SK-N-SH treated with all-trans-retinoic acid at 6 μM for 48 hours (cell line): ENCODE results near the gene TTBK2.

Experiments used
- ATAC-seq: fragments of 200-7000 bp; cut with Tn5 transposase; 3 replicates; pipeline ENCODE4 v1.9.1; 2020; ENCODE audit warnings: mild to moderate bottlenecking, moderate library complexity
- BACH2 ChIP-seq: fragments of 250-450 bp; sonication (Bioruptor Pico); IDR thresholded peaks from 2 replicates; pipeline ENCODE4 v1.9.0; 2021; ENCODE audit warnings: mild to moderate bottlenecking, borderline replicate concordance
- CSDC2 ChIP-seq: fragments of 250-450 bp; sonication (Bioruptor Pico); IDR thresholded peaks from 2 replicates; pipeline ENCODE4 v1.5.0; 2020; ENCODE audit warnings: mild to moderate bottlenecking, moderate library complexity
- ESRRG ChIP-seq: fragments of 250-450 bp; sonication (Bioruptor Pico); IDR thresholded peaks from 2 replicates; pipeline ENCODE4 v1.6.1; 2021; ENCODE audit warnings: mild to moderate bottlenecking
- GLIS3 ChIP-seq: fragments of 250-450 bp; sonication (Bioruptor Pico); IDR thresholded peaks from 2 replicates; pipeline ENCODE4 v1.5.0; 2020; ENCODE audit warnings: mild to moderate bottlenecking, moderate library complexity
- ISL1 ChIP-seq: fragments of 250-450 bp; sonication (Bioruptor Pico); IDR thresholded peaks from 2 replicates; pipeline ENCODE4 v2.1.2; 2022; ENCODE audit warnings: mild to moderate bottlenecking, moderate library complexity
- OSR1 ChIP-seq: fragments of 250-450 bp; sonication (Bioruptor Pico); IDR thresholded peaks from 2 replicates; pipeline ENCODE4 v1.8.0; 2022; ENCODE audit warnings: moderate library complexity, mild to moderate bottlenecking, inconsistent platforms
- PPARA ChIP-seq: fragments of 250-450 bp; sonication (Bioruptor Pico); IDR thresholded peaks from 2 replicates; pipeline ENCODE4 v1.5.0; 2020; ENCODE audit warnings: mild to moderate bottlenecking, borderline replicate concordance
- RARB ChIP-seq: fragments of 250-450 bp; sonication (Bioruptor Pico); IDR thresholded peaks from 2 replicates; pipeline ENCODE4 v1.8.0; 2021; ENCODE audit warnings: mild to moderate bottlenecking, moderate library complexity
- SNAI2 ChIP-seq: fragments of 250-450 bp; sonication (Bioruptor Pico); IDR thresholded peaks from 2 replicates; pipeline ENCODE4 v1.5.0; 2020; ENCODE audit warnings: mild to moderate bottlenecking, moderate library complexity
- ZC3H10 ChIP-seq: fragments of 250-450 bp; sonication (Bioruptor Pico); IDR thresholded peaks from 2 replicates; pipeline ENCODE4 v1.5.1; 2021; ENCODE audit warnings: mild to moderate bottlenecking, moderate library complexity
- ZFP3 ChIP-seq: fragments of 250-450 bp; sonication (Bioruptor Pico); IDR thresholded peaks from 2 replicates; pipeline ENCODE4 v1.5.0; 2020; ENCODE audit warnings: mild to moderate bottlenecking, moderate library complexity
- ZFP30 ChIP-seq: fragments of 450-650 bp; formaldehyde crosslinking; IDR thresholded peaks from 2 replicates; pipeline ENCODE4 v1.5.0; 2022; ENCODE audit warnings: mild to moderate bottlenecking, moderate library complexity
- ZNF565 ChIP-seq: fragments of 450-650 bp; formaldehyde crosslinking; conservative IDR thresholded peaks from 2 replicates; pipeline ENCODE4 v1.5.0; 2020; ENCODE audit warnings: low read depth, mild to moderate bottlenecking, moderate library complexity
- ZNF70 ChIP-seq: fragments of 450-650 bp; formaldehyde crosslinking; IDR thresholded peaks from 2 replicates; pipeline ENCODE4 v1.5.0; 2020; ENCODE audit warnings: mild to moderate bottlenecking, moderate library complexity
- TF ChIP-seq, protein P1 (sequence below): fragments of 250-450 bp; sonication (Bioruptor Pico); IDR thresholded peaks from 2 replicates; pipeline ENCODE4 v1.5.0; 2020; ENCODE audit warnings: mild to moderate bottlenecking, moderate library complexity
- TF ChIP-seq, protein P2 (sequence below): fragments of 250-450 bp; sonication (Bioruptor Pico); IDR thresholded peaks from 2 replicates; pipeline ENCODE4 v1.8.0; 2021; ENCODE audit warnings: low read depth, mild to moderate bottlenecking, moderate library complexity, borderline replicate concordance
- TF ChIP-seq, protein P3 (sequence below): fragments of 250-450 bp; sonication (Bioruptor Pico); IDR thresholded peaks from 2 replicates; pipeline ENCODE4 v1.5.1; 2021; ENCODE audit warnings: mild to moderate bottlenecking, moderate library complexity
- TF ChIP-seq, protein P4 (sequence below): fragments of 250-450 bp; sonication (Bioruptor Pico); IDR thresholded peaks from 2 replicates; pipeline ENCODE4 v1.5.1; 2020; ENCODE audit warnings: low read depth, mild to moderate bottlenecking, moderate library complexity

TTBK2 gene

DNA sequence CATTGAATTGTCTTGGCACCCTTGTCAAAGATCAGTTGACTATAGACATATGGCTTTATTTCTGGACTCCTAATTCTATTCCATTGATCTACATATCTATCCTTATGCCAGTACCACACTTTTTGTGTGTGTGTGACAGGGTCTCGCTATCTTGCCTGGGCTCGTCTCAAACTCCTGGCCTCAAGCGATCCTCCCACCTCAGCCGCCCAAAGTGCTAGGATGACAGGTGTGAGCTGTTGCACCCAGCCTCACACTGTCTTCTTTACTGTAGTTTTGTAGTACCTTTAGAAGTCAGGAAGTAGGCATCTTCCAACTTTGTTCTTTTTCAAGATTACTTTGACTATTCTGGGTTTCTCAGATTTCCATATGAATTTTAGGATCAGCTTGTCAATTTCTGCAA lies 208.0 kb downstream of the TTBK2 start:
- TF ChIP-seq PPARA (CRISPR knock-in tag): no peak
- TF ChIP-seq, protein P1, sequence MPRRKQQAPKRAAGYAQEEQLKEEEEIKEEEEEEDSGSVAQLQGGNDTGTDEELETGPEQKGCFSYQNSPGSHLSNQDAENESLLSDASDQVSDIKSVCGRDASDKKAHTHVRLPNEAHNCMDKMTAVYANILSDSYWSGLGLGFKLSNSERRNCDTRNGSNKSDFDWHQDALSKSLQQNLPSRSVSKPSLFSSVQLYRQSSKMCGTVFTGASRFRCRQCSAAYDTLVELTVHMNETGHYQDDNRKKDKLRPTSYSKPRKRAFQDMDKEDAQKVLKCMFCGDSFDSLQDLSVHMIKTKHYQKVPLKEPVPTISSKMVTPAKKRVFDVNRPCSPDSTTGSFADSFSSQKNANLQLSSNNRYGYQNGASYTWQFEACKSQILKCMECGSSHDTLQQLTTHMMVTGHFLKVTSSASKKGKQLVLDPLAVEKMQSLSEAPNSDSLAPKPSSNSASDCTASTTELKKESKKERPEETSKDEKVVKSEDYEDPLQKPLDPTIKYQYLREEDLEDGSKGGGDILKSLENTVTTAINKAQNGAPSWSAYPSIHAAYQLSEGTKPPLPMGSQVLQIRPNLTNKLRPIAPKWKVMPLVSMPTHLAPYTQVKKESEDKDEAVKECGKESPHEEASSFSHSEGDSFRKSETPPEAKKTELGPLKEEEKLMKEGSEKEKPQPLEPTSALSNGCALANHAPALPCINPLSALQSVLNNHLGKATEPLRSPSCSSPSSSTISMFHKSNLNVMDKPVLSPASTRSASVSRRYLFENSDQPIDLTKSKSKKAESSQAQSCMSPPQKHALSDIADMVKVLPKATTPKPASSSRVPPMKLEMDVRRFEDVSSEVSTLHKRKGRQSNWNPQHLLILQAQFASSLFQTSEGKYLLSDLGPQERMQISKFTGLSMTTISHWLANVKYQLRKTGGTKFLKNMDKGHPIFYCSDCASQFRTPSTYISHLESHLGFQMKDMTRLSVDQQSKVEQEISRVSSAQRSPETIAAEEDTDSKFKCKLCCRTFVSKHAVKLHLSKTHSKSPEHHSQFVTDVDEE (CRISPR knock-in tag): no peak
- TF ChIP-seq, protein P2, sequence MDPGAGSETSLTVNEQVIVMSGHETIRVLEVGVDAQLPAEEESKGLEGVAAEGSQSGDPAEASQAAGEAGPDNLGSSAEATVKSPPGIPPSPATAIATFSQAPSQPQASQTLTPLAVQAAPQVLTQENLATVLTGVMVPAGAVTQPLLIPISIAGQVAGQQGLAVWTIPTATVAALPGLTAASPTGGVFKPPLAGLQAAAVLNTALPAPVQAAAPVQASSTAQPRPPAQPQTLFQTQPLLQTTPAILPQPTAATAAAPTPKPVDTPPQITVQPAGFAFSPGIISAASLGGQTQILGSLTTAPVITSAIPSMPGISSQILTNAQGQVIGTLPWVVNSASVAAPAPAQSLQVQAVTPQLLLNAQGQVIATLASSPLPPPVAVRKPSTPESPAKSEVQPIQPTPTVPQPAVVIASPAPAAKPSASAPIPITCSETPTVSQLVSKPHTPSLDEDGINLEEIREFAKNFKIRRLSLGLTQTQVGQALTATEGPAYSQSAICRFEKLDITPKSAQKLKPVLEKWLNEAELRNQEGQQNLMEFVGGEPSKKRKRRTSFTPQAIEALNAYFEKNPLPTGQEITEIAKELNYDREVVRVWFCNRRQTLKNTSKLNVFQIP (CRISPR knock-in tag): no peak
- no peak for ATAC-seq

DNA sequence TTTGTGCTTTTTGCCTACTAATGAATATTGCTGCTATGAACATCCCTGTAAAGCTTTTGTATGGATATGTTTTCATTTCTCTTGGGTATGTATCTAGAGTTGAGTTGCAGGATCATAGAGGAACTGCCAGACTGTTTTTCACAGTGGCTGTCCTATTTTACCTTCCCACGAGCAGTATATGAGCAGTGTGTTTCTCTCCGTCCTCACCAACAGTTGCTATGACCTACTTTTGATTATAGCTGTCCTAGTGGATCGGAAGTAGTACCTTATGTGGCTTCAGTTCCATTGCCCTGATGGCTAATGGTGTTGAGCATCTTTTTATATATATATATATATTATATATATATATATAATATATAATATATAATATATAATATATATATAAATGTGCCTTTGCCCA lies 208.8 kb downstream of the TTBK2 start:
- TF ChIP-seq ISL1 (CRISPR knock-in tag) (no peak), ZNF70 (no peak)
- no peak for ATAC-seq

DNA sequence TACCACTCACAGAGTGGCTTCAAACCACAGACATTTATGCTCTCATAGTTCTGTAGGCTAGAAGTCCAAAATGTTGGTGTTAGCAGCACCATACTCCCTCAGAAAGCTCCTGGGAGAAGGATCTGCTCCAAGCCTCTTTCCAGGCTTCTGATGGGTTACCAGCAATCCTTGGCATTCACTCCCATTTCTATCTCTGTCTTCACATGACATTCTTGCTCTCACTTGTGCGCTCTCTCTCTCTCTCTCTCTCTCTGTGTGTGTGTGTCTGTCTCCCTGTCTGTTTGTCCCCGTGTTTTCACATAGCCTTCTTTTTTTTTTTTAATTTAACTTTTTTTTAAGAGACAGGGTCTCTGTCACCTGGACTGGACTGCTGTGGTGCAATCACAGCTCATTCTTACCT lies 209.9 kb downstream of the TTBK2 start:
- TF ChIP-seq GLIS3 (no peak), ZC3H10 (CRISPR knock-in tag) (no peak), BACH2 (CRISPR knock-in tag) (no peak), SNAI2 (CRISPR knock-in tag) (no peak), RARB (CRISPR knock-in tag) (no peak), CSDC2 (CRISPR knock-in tag) (no peak), ZFP3 (CRISPR knock-in tag) (no peak), ZNF70 (no peak), ISL1 (CRISPR knock-in tag) (no peak), ZFP30 (CRISPR knock-in tag) (no peak), PPARA (CRISPR knock-in tag) (no peak), ZNF565 (CRISPR knock-in tag) (no peak), ESRRG (CRISPR knock-in tag) (no peak)
- TF ChIP-seq, protein P1 (CRISPR knock-in tag): no peak
- TF ChIP-seq, protein P2 (CRISPR knock-in tag): no peak
- ATAC-seq: no peak

DNA sequence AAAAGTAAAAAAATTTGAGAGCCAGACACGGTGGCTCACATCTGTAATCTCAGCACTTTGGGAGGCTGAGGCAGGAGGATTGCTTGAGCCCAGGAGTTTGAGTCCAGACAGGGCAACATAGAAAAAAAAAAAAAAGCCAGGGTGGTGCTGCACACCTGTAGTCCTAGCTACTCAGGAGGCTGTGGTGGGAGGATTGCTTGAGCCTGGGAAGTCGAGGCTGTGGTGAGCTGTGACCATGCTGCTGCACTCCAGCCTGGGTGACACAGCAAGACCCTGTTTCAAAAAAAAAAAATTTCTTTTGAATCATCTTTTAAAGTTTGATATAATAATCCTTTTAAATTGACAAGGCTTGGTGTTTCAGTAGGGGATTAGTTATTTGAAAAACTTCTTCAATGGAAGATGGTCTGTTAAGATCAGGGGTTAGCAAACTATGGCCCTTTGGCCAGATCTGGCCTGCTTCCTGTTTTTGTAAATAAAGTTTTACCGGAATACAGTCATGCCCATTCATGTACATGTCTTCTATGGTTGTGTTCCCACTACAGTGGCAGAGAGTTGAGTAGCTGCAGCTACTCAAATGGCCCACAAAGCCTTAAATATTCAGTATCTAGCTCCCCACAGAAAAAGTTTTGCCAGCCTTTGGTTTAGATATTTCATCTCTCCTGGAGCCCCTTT lies 212.6 kb downstream of the TTBK2 start:
- no peak for TF ChIP-seq ISL1 (CRISPR knock-in tag)
- TF ChIP-seq, protein P3, sequence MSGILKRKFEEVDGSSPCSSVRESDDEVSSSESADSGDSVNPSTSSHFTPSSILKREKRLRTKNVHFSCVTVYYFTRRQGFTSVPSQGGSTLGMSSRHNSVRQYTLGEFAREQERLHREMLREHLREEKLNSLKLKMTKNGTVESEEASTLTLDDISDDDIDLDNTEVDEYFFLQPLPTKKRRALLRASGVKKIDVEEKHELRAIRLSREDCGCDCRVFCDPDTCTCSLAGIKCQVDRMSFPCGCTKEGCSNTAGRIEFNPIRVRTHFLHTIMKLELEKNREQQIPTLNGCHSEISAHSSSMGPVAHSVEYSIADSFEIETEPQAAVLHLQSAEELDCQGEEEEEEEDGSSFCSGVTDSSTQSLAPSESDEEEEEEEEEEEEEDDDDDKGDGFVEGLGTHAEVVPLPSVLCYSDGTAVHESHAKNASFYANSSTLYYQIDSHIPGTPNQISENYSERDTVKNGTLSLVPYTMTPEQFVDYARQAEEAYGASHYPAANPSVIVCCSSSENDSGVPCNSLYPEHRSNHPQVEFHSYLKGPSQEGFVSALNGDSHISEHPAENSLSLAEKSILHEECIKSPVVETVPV: no peak
- no peak for TF ChIP-seq OSR1
- TF ChIP-seq PPARA (CRISPR knock-in tag): no peak
- no peak for TF ChIP-seq ZFP30 (CRISPR knock-in tag)
- TF ChIP-seq, protein P4, sequence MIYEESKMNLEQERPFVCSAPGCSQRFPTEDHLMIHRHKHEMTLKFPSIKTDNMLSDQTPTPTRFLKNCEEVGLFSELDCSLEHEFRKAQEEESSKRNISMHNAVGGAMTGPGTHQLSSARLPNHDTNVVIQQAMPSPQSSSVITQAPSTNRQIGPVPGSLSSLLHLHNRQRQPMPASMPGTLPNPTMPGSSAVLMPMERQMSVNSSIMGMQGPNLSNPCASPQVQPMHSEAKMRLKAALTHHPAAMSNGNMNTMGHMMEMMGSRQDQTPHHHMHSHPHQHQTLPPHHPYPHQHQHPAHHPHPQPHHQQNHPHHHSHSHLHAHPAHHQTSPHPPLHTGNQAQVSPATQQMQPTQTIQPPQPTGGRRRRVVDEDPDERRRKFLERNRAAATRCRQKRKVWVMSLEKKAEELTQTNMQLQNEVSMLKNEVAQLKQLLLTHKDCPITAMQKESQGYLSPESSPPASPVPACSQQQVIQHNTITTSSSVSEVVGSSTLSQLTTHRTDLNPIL: no peak
- TF ChIP-seq CSDC2 (CRISPR knock-in tag): no peak
- TF ChIP-seq ESRRG (CRISPR knock-in tag): no peak
- TF ChIP-seq SNAI2 (CRISPR knock-in tag): no peak
- TF ChIP-seq ZFP3 (CRISPR knock-in tag): no peak
- TF ChIP-seq, protein P1 (CRISPR knock-in tag): no peak
- TF ChIP-seq, all 23 proteins: peak for 0
- no peak for ATAC-seq
